ENCODE results near the gene GPATCH8. TPM values are rescaled to one million over a fixed set of nuclear protein-coding genes. Genes with fewer than 3 reads are reported as not detected.

The GPATCH8 gene
- polyA plus RNA-seq, 3 donors = 8.8 to 15.9 (median 14.9) TPM

GRCh38 chr17:44530896-44531418, 27.8 kb upstream of the GPATCH8 start:
- H3K4me1 Mint-ChIP-seq = peaks cover 21% of the 10 kb centered on the region
- WGBS (ENCODE audit: insufficient coverage) = 86% methylated on average over 4 of the region's 7 CpGs
- DNase-seq = peak in 1 of 3 donors; percentile 13
- no peak overlapping the region for H3K4me3 Mint-ChIP-seq
- H3K4me1 ChIP-seq (ENCODE audit: control insufficient read depth in 1 of 2, insufficient read depth in 2 of 2, low read length in 2 of 2) = peaks cover 12 to 18% of the 10 kb centered on the region in 2 donors
- no peak overlapping the region for H3K9ac ChIP-seq (ENCODE audit: insufficient read depth, low read length, poor library complexity, severe bottlenecking)
- no peak overlapping the region for H3K4me2 ChIP-seq (replicated peaks; ENCODE audit: extremely low read depth, low read length, poor library complexity, severe bottlenecking)
- peaks cover 0 to 9% (median 6%) of the 10 kb centered on the region in 7 donors for H3K9me3 Mint-ChIP-seq
- H3K36me3 Mint-ChIP-seq = no peaks in the 10 kb centered on the region
- intact Hi-C loops (cut with micrococcal nuclease) = loop anchor here in 1 of 2 donors (10.0 kb wide), 1 partner anchor 144 kb away; no protein-coding TSS in a partner anchor
- H4K20me1 ChIP-seq (ENCODE audit: insufficient read depth, low read length) = no peaks in the 10 kb centered on the region
- H2AFZ ChIP-seq (ENCODE audit: insufficient read depth, low read depth, low read length, poor library complexity, severe bottlenecking) = no peak overlapping the region
- peaks cover 0 to 11% (median 1%) of the 10 kb centered on the region in 3 donors for H3K27me3 Mint-ChIP-seq (ENCODE audit: low read depth in 3 of 3)
- peak overlapping the region in 1 of 7 donors; percentile 66 for H3K27ac Mint-ChIP-seq
- no peak for TF ChIP-seq CTCF (IDR thresholded peaks at IDR 0.05)
- H3K36me3 ChIP-seq (replicated peaks in 1 of 2; ENCODE audit: control insufficient read depth in 1 of 2, insufficient read depth in 2 of 2, low read length in 2 of 2) = no peaks in the 10 kb centered on the region
- no peaks in the 10 kb centered on the region for H3K79me2 ChIP-seq (ENCODE audit: insufficient read depth, low read length)
- H3K27ac ChIP-seq (ENCODE audit: low read depth in 1 of 2, low read length in 2 of 2) = no peak overlapping the region
- no peaks in the 10 kb centered on the region for H3K9me3 ChIP-seq (replicated peaks in 1 of 2; ENCODE audit: control insufficient read depth in 1 of 2, insufficient read depth in 1 of 2, low read length in 2 of 2)
- no peak overlapping the region for H3K4me3 ChIP-seq (replicated peaks in 1 of 3; ENCODE audit: low read depth in 2 of 3, low read length in 3 of 3)
- no peaks in the 10 kb centered on the region for H3K27me3 ChIP-seq (ENCODE audit: control insufficient read depth in 2 of 2, insufficient read depth in 2 of 2, low read length in 2 of 2)

GRCh38 chr17:44529864-44530263, 26.7 kb upstream of the GPATCH8 start:
- Histone ChIP-seq H3K27me3 (ENCODE audit: control insufficient read depth in 2 of 2, insufficient read depth in 2 of 2, low read length in 2 of 2) (no peaks in the 10 kb centered on the region), H3K36me3 (replicated peaks in 1 of 2; ENCODE audit: control insufficient read depth in 1 of 2, insufficient read depth in 2 of 2, low read length in 2 of 2) (no peaks in the 10 kb centered on the region), H3K4me1 (ENCODE audit: control insufficient read depth in 1 of 2, insufficient read depth in 2 of 2, low read length in 2 of 2) (peaks cover 8 to 13% of the 10 kb centered on the region in 2 donors), H3K4me3 (replicated peaks in 1 of 3; ENCODE audit: low read depth in 2 of 3, low read length in 3 of 3) (no peak overlapping the region), H3K9ac (ENCODE audit: insufficient read depth, low read length, poor library complexity, severe bottlenecking) (no peak overlapping the region), H3K4me2 (replicated peaks; ENCODE audit: extremely low read depth, low read length, poor library complexity, severe bottlenecking) (no peak overlapping the region), H2AFZ (ENCODE audit: insufficient read depth, low read depth, low read length, poor library complexity, severe bottlenecking) (no peak overlapping the region), H3K27ac (ENCODE audit: low read depth in 1 of 2, low read length in 2 of 2) (no peak overlapping the region), H3K9me3 (replicated peaks in 1 of 2; ENCODE audit: control insufficient read depth in 1 of 2, insufficient read depth in 1 of 2, low read length in 2 of 2) (no peaks in the 10 kb centered on the region), H4K20me1 (ENCODE audit: insufficient read depth, low read length) (no peaks in the 10 kb centered on the region), H3K79me2 (ENCODE audit: insufficient read depth, low read length) (no peaks in the 10 kb centered on the region)
- H3K4me1 Mint-ChIP-seq = peaks cover 16% of the 10 kb centered on the region
- H3K4me3 Mint-ChIP-seq = no peak overlapping the region
- peaks cover 0 to 9% (median 6%) of the 10 kb centered on the region in 7 donors for H3K9me3 Mint-ChIP-seq
- H3K27me3 Mint-ChIP-seq (ENCODE audit: low read depth in 3 of 3) = peaks cover 0 to 15% (median 5%) of the 10 kb centered on the region in 3 donors
- WGBS (ENCODE audit: insufficient coverage) = no CpG with 5 or more reads among the region's 3 CpGs
- H3K36me3 Mint-ChIP-seq = no peaks in the 10 kb centered on the region
- no peak overlapping the region for H3K27ac Mint-ChIP-seq
- no peak for TF ChIP-seq CTCF (IDR thresholded peaks at IDR 0.05)
- intact Hi-C loops (cut with micrococcal nuclease) = loop anchor here in 1 of 2 donors (10.0 kb wide), 1 partner anchor 145 kb away; no protein-coding TSS in a partner anchor
- no peak for DNase-seq
